Upper lobe of right lung (tissue), 1 donor: ENCODE results near the gene MEGF11. TPM values are rescaled to one million over a fixed set of nuclear protein-coding genes. Genes with fewer than 3 reads are reported as not detected.
"Not testable (repeated sequence)": the region's sequence is repeated elsewhere in the genome, so short reads cannot be mapped to it uniquely, and the experiment has no call there.

Experiments
- ATAC-seq: fragments of 200-7000 bp; cut with Tn5 transposase; one replicate; pipeline ENCODE4 v1.9.1; 2020; ENCODE audit warnings: mild to moderate bottlenecking, moderate library complexity
- DNase-seq: peaks from one replicate; pipeline ENCODE4 v3.0.0-alpha.2; 2020
- H3K27ac ChIP-seq: fragments of 200-600 bp; one replicate; pipeline ENCODE4 v1.8.0; 2022
- H3K27me3 ChIP-seq: fragments of 200-600 bp; one replicate; pipeline ENCODE4 v1.8.0; 2022; ENCODE audit warnings: mild to moderate bottlenecking
- H3K36me3 ChIP-seq: fragments of 200-600 bp; one replicate; pipeline ENCODE4 v1.8.0; 2022
- H3K4me1 ChIP-seq: fragments of 200-600 bp; one replicate; pipeline ENCODE4 v1.8.0; 2022
- H3K4me3 ChIP-seq: fragments of 200-600 bp; one replicate; pipeline ENCODE4 v1.8.0; 2022; ENCODE audit warnings: mild to moderate bottlenecking
- H3K9me3 ChIP-seq: fragments of 200-600 bp; one replicate; pipeline ENCODE4 v1.8.0; 2022
- intact Hi-C: fragments of 100-400 bp; cut with DNase I; formaldehyde crosslinking; loops from one replicate; pipeline ENCODE4 v1.11.0; 2022
- total RNA-seq: library from RNA; stranded (reverse); fragmentation: NEBNext Ultra II Directional; extraction: Animal tissue kit (Norgen Biotek cat#: 25700); gene quantifications from one replicate; pipeline ENCODE4 v1.2.1, GENCODE V29; 2021
- TF ChIP-seq, protein P1 (sequence below): fragments of 200-600 bp; IDR thresholded peaks from one replicate; pipeline ENCODE4 v1.8.0; 2022; ENCODE audit warnings: antibody characterized with exemption
- donor health status: DM: no; HTN: yes; CAD: no; lungs with severe emphysema.

MEGF11 gene
- total RNA-seq, 1 donor from 2014 or later = 3.0 TPM

DNA sequence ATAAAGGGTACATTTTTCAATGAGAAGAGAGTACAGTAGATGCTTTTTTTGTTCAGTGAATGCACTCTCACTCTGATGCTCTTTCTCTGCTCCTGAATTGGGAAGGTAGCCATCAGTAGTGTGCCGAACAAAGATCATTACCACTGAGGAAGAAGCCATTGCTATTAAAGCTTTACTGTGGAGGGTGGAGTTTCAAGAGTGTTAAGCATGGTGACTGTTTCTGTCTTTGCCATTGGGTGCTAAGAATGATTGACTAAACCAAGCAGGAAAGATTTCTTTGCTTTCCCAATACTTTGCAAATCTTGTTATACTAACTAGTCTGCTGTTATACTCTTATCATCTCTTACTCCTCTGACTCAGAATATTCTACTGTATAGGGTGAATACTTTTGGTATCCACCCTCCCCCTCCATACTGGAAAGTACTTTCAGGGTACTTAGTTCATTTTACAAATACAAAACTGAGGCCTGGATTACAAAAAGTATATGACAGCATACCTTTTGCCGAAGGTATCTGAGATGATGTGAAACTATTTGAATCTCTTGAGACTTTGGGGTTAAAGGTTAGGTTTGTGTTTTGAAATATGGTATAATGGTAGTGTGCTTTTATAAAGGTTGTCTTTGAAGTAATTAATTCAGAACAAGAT, 382.5 kb downstream of the MEGF11 start:
- Histone ChIP-seq H3K4me1 (peaks cover 24% of the 10 kb centered on the region), H3K27me3 (no peaks in the 10 kb centered on the region), H3K36me3 (peaks cover 19% of the 10 kb centered on the region), H3K9me3 (no peaks in the 10 kb centered on the region), H3K27ac (peak overlapping the region; percentile 96), H3K4me3 (peak overlapping the region; percentile 70)
- DNase-seq = no peak
- TF ChIP-seq, protein P1, sequence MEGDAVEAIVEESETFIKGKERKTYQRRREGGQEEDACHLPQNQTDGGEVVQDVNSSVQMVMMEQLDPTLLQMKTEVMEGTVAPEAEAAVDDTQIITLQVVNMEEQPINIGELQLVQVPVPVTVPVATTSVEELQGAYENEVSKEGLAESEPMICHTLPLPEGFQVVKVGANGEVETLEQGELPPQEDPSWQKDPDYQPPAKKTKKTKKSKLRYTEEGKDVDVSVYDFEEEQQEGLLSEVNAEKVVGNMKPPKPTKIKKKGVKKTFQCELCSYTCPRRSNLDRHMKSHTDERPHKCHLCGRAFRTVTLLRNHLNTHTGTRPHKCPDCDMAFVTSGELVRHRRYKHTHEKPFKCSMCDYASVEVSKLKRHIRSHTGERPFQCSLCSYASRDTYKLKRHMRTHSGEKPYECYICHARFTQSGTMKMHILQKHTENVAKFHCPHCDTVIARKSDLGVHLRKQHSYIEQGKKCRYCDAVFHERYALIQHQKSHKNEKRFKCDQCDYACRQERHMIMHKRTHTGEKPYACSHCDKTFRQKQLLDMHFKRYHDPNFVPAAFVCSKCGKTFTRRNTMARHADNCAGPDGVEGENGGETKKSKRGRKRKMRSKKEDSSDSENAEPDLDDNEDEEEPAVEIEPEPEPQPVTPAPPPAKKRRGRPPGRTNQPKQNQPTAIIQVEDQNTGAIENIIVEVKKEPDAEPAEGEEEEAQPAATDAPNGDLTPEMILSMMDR = no peak
- intact Hi-C loops = no loop called here
- ATAC-seq = peak; percentile 1

DNA sequence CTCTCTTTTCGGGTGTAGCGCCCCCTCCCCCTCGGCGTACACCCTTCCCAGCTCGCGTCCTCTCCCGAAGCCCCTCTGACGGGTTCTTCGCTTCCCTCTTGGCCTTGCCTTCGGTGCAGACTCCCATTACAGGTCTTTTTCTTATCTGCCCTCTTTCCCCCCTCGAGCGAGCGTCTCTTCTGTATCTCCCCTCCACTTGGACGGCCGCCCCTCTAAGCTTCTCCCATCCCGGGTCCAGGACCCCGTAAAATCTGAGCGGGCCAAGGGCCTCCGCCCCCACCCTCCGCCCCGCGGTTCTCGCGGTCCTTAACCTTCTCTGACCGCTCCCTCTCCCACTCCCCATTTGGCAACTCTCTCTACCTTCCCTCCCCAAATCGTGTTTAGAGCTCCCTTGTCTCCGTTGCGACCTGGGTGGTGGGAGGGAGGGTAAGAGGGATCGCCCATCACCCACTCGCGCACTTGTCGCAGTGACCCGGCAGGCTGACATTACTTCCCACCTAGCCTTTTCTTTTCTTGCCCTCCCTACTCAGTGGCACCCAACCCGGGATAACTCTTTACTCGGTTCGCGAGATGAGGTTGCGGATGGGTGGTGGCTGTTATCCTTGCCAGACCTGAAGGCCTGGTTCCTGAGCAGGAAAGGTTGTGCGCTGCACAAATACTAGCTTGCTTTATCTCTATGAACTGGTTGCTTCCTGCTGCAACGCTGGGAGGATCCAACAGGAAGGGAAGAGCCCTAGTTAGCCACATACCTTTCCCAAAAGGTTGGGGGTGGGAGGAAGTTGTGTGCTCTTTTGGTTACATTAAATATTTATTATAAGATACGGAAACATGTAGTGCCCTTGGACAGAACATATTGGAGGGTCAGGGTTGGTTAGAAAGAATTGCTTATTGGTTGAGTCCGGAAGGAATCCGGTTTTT, 383.3 kb downstream of the MEGF11 start:
- DNase-seq = peak; percentile 67
- TF ChIP-seq, protein P1 = no peak
- Histone ChIP-seq H3K4me1 (peaks cover 24% of the 10 kb centered on the region), H3K4me3 (peak overlapping the region; percentile 70), H3K27ac (peak overlapping the region; percentile 96), H3K9me3 (no peaks in the 10 kb centered on the region), H3K36me3 (peaks cover 11% of the 10 kb centered on the region), H3K27me3 (no peaks in the 10 kb centered on the region)
- intact Hi-C loops = no loop called here
- ATAC-seq = peak; percentile 40

DNA sequence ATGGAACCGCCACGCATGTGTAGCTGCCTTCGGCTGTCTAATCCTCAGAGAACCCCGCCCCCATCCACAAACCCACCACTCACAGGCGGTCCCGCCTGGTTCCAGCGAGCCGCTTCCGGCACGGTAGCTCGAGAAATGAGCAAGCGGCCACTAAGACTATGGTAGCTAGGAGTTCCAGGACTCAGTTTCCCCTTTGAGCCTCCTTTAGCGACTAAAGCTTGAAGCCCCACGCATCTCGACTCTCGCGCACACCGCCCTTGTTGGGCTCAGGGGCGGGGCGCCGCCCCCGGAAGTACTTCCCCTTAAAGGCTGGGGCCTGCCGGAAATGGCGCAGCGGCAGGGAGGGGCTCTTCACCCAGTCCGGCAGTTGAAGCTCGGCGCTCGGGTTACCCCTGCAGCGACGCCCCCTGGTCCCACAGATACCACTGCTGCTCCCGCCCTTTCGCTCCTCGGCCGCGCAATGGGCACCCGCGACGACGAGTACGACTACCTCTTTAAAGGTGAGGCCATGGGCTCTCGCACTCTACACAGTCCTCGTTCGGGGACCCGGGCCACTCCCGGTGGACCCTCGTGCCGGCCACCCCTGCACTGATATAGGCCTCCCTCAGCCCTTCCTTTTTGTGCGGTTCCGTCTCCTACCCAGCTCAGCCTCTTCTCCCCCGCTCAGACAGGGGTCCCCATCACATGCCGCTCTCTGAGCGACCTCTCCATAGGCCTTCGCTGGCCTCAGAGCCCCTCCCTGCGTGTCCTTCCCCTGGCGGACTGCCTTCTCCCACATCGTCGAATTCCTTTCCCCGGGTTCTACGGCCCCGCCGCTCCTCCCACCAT, 384.2 kb downstream of the MEGF11 start, which contains the start of gene RAB11A:
TSS of gene RAB11A (plus strand) at position 366 of the 828 bp plus-strand sequence. CDS start at position 461, 95 bp downstream.
- peak; percentile 98 for ATAC-seq
- Histone ChIP-seq H3K27me3 (no peaks in the 10 kb centered on the region), H3K4me1 (peaks cover 24% of the 10 kb centered on the region), H3K4me3 (peak within 1 kb of the TSS; percentile 70), H3K27ac (peak within 1 kb of the TSS; percentile 96), H3K36me3 (peaks cover 3% of the 10 kb centered on the region), H3K9me3 (no peaks in the 10 kb centered on the region)
- intact Hi-C loops = no loop called here
- peak; percentile 98 for DNase-seq
- TF ChIP-seq, protein P1 = peak; percentile 29

DNA sequence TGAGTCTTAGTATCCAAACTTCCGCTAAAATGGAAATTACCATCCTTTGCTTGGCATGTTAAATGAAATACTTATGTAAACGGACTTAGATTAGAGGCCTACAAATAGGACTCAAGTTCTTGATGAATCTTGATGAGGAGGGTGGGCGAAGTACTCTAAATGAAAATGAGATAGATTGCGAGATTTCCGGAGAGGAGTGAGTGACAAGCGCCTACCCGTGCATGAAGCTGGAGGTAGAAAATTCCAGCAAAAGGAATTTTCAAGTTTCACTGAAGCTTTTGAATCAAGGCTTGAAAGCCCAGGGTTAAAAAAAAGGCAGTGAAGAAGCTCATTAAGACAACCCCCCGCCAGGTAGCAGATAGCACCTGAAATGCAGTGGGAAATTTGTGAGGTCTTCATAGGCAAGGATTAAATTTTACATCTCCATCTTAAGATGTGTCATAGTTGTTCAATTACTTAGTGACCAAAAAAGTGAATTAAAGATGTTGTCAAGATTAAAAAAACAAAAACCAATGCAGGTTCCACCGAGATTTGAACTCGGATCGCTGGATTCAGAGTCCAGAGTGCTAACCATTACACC, 384.9 kb downstream of the MEGF11 start:
- Histone ChIP-seq H3K27me3 (no peaks in the 10 kb centered on the region), H3K4me3 (peak overlapping the region; percentile 70), H3K36me3 (no peaks in the 10 kb centered on the region), H3K4me1 (peaks cover 22% of the 10 kb centered on the region), H3K9me3 (no peaks in the 10 kb centered on the region), H3K27ac (peak overlapping the region; percentile 96)
- ATAC-seq (no peak), DNase-seq (no peak)
- TF ChIP-seq, protein P1 = no peak
- intact Hi-C loops = no loop called here

DNA sequence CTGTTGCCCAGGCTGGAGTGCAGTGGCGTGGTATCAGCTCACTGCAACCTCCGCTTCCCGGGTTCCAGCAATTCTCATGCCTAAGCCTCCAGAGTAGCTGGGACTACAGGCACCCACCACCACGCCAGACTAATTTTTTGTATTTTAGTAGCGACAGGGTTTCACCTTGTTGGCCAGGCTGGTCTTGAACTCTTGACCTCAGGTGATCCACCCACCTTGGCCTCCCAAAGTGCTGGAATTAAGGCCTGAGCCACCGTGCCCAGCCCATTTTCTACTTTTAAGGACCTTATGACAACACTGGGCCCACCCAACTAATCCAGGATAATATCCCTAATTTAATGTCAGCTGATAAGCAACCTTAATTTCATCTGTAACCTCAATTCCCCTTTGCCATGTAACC, 385.6 kb downstream of the MEGF11 start:
- H3K27ac ChIP-seq, H3K4me3 ChIP-seq, ATAC-seq, H3K9me3 ChIP-seq, intact Hi-C loops, DNase-seq, H3K27me3 ChIP-seq, H3K36me3 ChIP-seq: not testable (repeated sequence)
- H3K4me1 ChIP-seq = peaks cover 17% of the 10 kb centered on the region
